Prostate gland (tissue), 2 donors: ENCODE measurements around the gene RFX2.

ENCODE experiments used
- CTCF ChIP-seq, 4 experiments: fragments of 200-600 bp in 2 of 4; fragments of 450-650 bp in 2 of 4; sonication (generic) in 2 of 4; IDR thresholded peaks; 1 replicate in 3 of 4; 2 replicates in 1 of 4; pipeline ENCODE4 v1.5.1; 2016 to 2019; ENCODE audit warnings: antibody characterized with exemption in 4 of 4, mild to moderate bottlenecking in 2 of 4, moderate library complexity in 2 of 4
- POLR2A ChIP-seq: fragments of 450-650 bp; IDR thresholded peaks from one replicate; pipeline ENCODE4 v1.6.1; 2016; ENCODE audit warnings: antibody characterized with exemption, mild to moderate bottlenecking

DNA sequence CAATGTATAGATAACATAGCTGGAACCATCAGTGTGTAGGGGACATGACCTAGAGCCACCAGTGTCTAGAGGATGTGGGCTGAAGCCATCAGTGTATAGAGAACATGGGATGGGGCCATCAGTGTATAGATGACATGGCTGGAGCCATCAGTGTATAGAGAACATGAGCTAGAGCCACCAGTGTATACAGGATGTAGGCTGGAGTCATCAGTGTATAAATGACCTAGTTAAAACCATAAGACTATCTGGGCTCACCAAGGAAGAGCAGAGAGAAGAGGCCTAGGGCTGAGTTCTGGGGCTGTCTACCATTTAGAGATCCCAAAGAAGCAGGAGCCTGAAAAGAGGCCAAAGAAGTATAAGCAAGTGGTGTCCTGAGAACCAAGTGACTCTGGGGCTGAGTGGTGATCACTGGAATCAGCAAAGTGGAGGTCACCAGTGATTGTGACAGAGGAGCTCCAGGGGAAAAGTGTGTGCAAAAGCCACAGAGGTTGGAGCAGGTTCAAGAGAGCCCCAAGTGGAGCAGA, 41.0 kb downstream of the RFX2 start:
- TF ChIP-seq CTCF (IDR thresholded peaks at IDR 0.05) (no peak), POLR2A (no peak)
